Gastroesophageal sphincter (tissue), 4 donors: ENCODE results near the gene FBXO3. TPM values are rescaled to one million over a fixed set of nuclear protein-coding genes. Genes with fewer than 3 reads are reported as not detected.

Source experiments
- ATAC-seq: fragments of 150-250 bp; one replicate; pipeline ENCODE4 v1.9.1; 2016; ENCODE audit warnings: mild to moderate bottlenecking, moderate library complexity
- H3K27ac ChIP-seq, 4 donors: fragments of 200-600 bp; sonication (generic) in 3 of 4; 1 replicate in 3 of 4; 2 replicates in 1 of 4; pipeline ENCODE4 v1.5.1; 2016 to 2019
- H3K27me3 ChIP-seq: fragments of 200-600 bp; sonication (generic); one replicate; pipeline ENCODE4 v1.5.1; 2019
- H3K36me3 ChIP-seq, 2 donors: fragments of 200-600 bp; sonication (generic); one replicate each; pipeline ENCODE4 v1.5.1; 2019; ENCODE audit warnings: control low read depth in 1 of 2
- H3K4me1 ChIP-seq, 3 donors: fragments of 200-600 bp; sonication (generic); 1 replicate in 2 of 3; 2 replicates in 1 of 3; pipeline ENCODE4 v1.5.1; 2016 to 2019; ENCODE audit warnings: control low read depth in 2 of 3
- H3K4me3 ChIP-seq, 2 donors: fragments of 200-600 bp; sonication (generic); one replicate each; pipeline ENCODE4 v1.5.1; 2019; ENCODE audit warnings: mild to moderate bottlenecking in 1 of 2, moderate library complexity in 1 of 2
- H3K9me3 ChIP-seq, 3 donors: fragments of 200-600 bp; sonication (generic); one replicate each; pipeline ENCODE4 v1.5.1; 2017 to 2019; ENCODE audit warnings: control low read depth in 2 of 3
- EP300 ChIP-seq: sonication (generic); formaldehyde crosslinking; IDR thresholded peaks from one replicate; pipeline ENCODE4 v1.6.1; 2017; ENCODE audit warnings: antibody characterized with exemption, mild to moderate bottlenecking
- POLR2A ChIP-seq, 2 donors: fragments of 450-650 bp; IDR thresholded peaks; one replicate each; pipeline ENCODE4 v1.6.1; 2017; ENCODE audit warnings: antibody characterized with exemption in 2 of 2, mild to moderate bottlenecking in 2 of 2, moderate library complexity in 1 of 2
- POLR2AphosphoS5 ChIP-seq: sonication (generic); formaldehyde crosslinking; IDR thresholded peaks from one replicate; pipeline ENCODE4 v1.6.1; 2017; ENCODE audit warnings: antibody characterized with exemption
- WGBS, 2 donors: methylation state at CpG; one replicate each; pipeline ENCODE4 v1.1.5; 2018; ENCODE audit warnings: low coverage in 1 of 2; 5-methylcytosine and 5-hydroxymethylcytosine counted together
- total RNA-seq, 4 donors: library from RNA; depleted of rRNA; stranded (reverse); fragments of >200 nt; gene quantifications; one replicate each; pipeline ENCODE4 v1.1.0, GENCODE V29; 2016
- TF ChIP-seq, protein P1 (sequence below), 4 experiments: fragments of 200-600 bp in 2 of 4; fragments of 450-650 bp in 2 of 4; sonication (generic) in 1 of 4; IDR thresholded peaks; one replicate each; pipeline ENCODE4 v1.5.1; 2017 to 2019; ENCODE audit warnings: antibody characterized with exemption in 4 of 4, mild to moderate bottlenecking in 2 of 4, moderate library complexity in 2 of 4

Gene FBXO3
- total RNA-seq, 4 donors from 2014 or later, result 38.8 to 81.4 (median 55.7) TPM

DNA sequence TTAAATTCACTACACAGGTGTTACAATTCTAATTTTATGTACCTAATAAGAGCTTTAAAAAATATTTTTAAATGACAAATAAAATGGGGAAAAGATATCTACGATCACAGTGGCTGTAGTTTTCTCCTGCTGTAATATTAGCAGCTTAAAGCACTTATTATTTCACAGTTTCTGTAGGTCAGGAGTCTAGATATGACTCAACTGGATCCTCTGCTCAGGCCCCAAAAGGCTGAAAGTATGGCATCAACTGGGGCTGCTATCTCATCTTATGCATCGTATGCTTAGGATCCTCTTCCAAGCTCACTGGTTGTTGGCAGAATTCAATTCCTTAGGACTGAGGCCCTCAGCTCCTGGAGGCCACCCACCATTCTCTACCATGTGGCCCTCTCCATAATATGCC is 12.8 kb downstream of the FBXO3 start:
- peaks cover 8 to 94% of the 10 kb centered on the region in 2 donors for H3K36me3 ChIP-seq
- TF ChIP-seq, protein P1, sequence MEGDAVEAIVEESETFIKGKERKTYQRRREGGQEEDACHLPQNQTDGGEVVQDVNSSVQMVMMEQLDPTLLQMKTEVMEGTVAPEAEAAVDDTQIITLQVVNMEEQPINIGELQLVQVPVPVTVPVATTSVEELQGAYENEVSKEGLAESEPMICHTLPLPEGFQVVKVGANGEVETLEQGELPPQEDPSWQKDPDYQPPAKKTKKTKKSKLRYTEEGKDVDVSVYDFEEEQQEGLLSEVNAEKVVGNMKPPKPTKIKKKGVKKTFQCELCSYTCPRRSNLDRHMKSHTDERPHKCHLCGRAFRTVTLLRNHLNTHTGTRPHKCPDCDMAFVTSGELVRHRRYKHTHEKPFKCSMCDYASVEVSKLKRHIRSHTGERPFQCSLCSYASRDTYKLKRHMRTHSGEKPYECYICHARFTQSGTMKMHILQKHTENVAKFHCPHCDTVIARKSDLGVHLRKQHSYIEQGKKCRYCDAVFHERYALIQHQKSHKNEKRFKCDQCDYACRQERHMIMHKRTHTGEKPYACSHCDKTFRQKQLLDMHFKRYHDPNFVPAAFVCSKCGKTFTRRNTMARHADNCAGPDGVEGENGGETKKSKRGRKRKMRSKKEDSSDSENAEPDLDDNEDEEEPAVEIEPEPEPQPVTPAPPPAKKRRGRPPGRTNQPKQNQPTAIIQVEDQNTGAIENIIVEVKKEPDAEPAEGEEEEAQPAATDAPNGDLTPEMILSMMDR (IDR thresholded peaks at IDR 0.05), result no peak
- no peak for TF ChIP-seq EP300
- TF ChIP-seq POLR2AphosphoS5, result no peak
- no peak for TF ChIP-seq POLR2A (IDR thresholded peaks at IDR 0.05)
- no peaks in the 10 kb centered on the region for H3K27me3 ChIP-seq
- peaks cover 0 to 6% (median 0%) of the 10 kb centered on the region in 3 donors for H3K9me3 ChIP-seq
- 97 to 100% methylated on average over 2 of the region's 2 CpGs for WGBS, 2 donors
- ATAC-seq, result no peak
- H3K4me3 ChIP-seq, result no peak overlapping the region
- no peak overlapping the region for H3K27ac ChIP-seq
- H3K4me1 ChIP-seq, result no peaks in the 10 kb centered on the region

DNA sequence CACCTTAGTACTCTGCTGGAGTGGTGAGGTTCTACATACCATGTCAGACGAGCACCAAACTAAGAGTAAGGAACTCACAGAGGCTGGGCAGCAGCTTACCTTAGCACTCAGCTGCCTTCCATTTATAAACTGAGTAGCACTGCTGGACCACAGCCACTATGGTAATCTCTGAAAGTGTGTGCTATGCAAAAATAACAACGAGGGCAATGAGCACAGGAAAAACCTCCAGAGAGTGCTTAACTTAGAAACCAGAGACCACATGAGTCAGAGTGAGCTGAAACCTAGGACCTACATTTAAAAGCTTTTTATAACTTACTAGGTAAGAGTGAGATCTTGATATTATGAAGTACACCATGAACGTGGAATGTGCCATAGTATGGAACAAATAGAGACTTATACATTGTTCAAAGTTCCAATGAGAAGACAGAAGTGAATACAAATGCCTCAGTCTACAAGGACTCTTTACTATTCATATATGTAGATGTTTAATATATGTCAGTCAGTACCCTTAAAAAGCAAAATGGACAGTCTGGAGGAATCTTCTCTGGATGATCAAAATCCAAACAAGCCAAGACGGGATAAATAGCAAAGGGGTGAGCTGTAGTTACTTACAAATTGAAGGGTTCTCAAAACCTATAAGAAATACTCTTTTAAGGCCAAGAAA is 20.9 kb downstream of the FBXO3 start:
- peak; percentile 31 for ATAC-seq
- H3K27me3 ChIP-seq, result no peaks in the 10 kb centered on the region
- H3K36me3 ChIP-seq, result peaks cover 2 to 92% of the 10 kb centered on the region in 2 donors
- H3K4me1 ChIP-seq, result peaks cover 0 to 21% (median 0%) of the 10 kb centered on the region in 3 donors
- H3K27ac ChIP-seq, result peak overlapping the region in 2 of 4 donors; percentile 44 to 54
- no peaks in the 10 kb centered on the region for H3K9me3 ChIP-seq
- WGBS, 2 donors, result 19 to 41% methylated on average over 2 to 4 of the region's 4 CpGs
- H3K4me3 ChIP-seq, result no peak overlapping the region
- TF ChIP-seq, protein P1 (IDR thresholded peaks at IDR 0.05), result no peak
- TF ChIP-seq POLR2A (IDR thresholded peaks at IDR 0.05), result no peak
- TF ChIP-seq POLR2AphosphoS5, result peak; percentile 11
- no peak for TF ChIP-seq EP300

DNA sequence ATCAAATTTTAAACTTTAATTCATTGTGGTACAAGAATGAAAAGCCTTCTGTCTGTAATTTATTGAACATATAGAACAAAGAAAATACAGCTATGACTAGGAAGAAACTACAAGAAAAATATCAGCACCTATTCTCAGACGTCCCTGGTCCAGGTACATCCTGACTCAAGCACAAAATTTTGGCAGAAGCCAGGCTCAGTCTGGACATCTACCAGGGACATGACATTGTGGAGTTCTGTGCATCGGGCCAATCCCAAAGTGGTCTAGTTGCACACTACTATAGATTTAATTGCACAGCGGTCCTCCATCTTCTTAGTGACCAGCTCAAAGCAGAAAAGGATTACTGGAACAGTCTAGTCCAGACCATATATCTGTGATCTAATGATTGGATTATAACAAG is 22.4 kb downstream of the FBXO3 start:
- H3K36me3 ChIP-seq, result peaks cover 0 to 85% of the 10 kb centered on the region in 2 donors
- peaks cover 0 to 36% (median 4%) of the 10 kb centered on the region in 3 donors for H3K4me1 ChIP-seq
- ATAC-seq, result no peak

DNA sequence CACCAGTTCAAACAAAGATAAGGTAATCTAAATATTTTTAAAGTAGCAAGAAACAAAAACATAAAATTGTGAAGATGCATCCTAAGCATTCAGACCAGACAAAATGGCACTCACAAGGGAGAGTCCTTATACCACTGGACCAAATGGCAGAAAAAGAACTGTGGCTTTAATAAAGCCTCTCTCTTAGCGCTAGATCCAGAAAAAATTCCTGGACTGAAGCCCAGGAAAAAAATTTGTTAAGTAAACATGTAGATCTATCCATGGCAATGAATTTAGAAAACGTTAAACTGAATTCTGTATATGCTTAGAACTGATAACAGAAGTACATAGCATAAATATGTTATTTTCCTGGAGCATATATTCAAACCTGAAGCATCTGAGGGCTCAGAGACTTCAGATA is 26.3 kb downstream of the FBXO3 start:
- H3K27me3 ChIP-seq, result no peaks in the 10 kb centered on the region
- ATAC-seq, result no peak
- TF ChIP-seq POLR2A (IDR thresholded peaks at IDR 0.05) (no peak), EP300 (no peak), POLR2AphosphoS5 (no peak)
- TF ChIP-seq, protein P1 (IDR thresholded peaks at IDR 0.05), result no peak
- H3K27ac ChIP-seq, result peak overlapping the region in 2 of 4 donors; percentile 2 to 35
- peaks cover 0 to 67% of the 10 kb centered on the region in 2 donors for H3K36me3 ChIP-seq
- peaks cover 0 to 31% (median 4%) of the 10 kb centered on the region in 3 donors for H3K4me1 ChIP-seq
- no peak overlapping the region for H3K4me3 ChIP-seq
- WGBS, 2 donors, result 3 to 18% methylated on average over 2 of the region's 2 CpGs
- no peaks in the 10 kb centered on the region for H3K9me3 ChIP-seq

More for the DNA sequence above, 22.4 kb downstream of the FBXO3 start:
- TF ChIP-seq POLR2A (IDR thresholded peaks at IDR 0.05) (no peak), POLR2AphosphoS5 (no peak), EP300 (no peak)
- TF ChIP-seq, protein P1 (IDR thresholded peaks at IDR 0.05), result no peak
- Histone ChIP-seq H3K27ac (no peak overlapping the region), H3K4me3 (no peak overlapping the region), H3K27me3 (no peaks in the 10 kb centered on the region), H3K9me3 (no peaks in the 10 kb centered on the region)
- 77 to 83% methylated on average over 3 of the region's 3 CpGs for WGBS, 2 donors

DNA sequence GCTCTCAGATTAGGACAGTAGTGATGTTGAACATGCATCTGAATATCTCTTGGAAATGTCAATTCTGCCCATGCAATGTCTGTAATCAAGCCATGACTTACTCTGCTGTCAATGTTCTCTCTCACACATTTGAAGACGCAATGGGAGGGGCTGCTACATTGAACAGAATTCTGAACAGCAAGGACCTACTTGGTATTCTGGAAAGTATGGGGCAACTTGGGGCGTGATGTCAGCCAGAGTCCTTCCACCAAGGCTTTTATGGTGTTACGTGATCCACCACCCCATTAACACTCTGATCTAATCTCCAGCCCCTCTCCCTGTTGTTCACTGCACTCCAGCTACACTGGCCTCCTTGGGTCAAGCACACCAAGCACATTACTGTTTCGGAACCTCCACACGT is 31.0 kb downstream of the FBXO3 start:
- Histone ChIP-seq H3K4me3 (no peak overlapping the region), H3K4me1 (peaks cover 0 to 23% (median 4%) of the 10 kb centered on the region in 3 donors), H3K36me3 (peaks cover 0 to 39% of the 10 kb centered on the region in 2 donors), H3K27me3 (no peaks in the 10 kb centered on the region), H3K27ac (no peak overlapping the region), H3K9me3 (no peaks in the 10 kb centered on the region)
- 40 to 73% methylated on average over 1 to 5 of the region's 5 CpGs for WGBS, 2 donors
- ATAC-seq, result no peak
- no peak for TF ChIP-seq POLR2A (IDR thresholded peaks at IDR 0.05)
- TF ChIP-seq POLR2AphosphoS5, result no peak
- TF ChIP-seq EP300, result no peak
- TF ChIP-seq, protein P1 (IDR thresholded peaks at IDR 0.05), result no peak
